GM12875 (cell line): Measurements from ENCODE around the gene OR4F6.
"Not testable (repeated sequence)": the region's sequence is repeated elsewhere in the genome, so short reads cannot be mapped to it uniquely, and the experiment has no call there.

Source experiments
- H3K4me3 ChIP-seq: one replicate; pipeline ENCODE4 v1.5.1; 2011; ENCODE audit warnings: low read depth, low read length, control low read depth
- CTCF ChIP-seq: IDR thresholded peaks from 2 replicates; pipeline ENCODE4 v1.5.1; 2011; ENCODE audit warnings: low read depth, mild to moderate bottlenecking, control low read depth, inconsistent platforms, low read length, moderate library complexity, borderline replicate concordance; ENCODE audit not compliant: insufficient read depth

The OR4F6 gene

GRCh38 chr15:101803209-101803608 lies at the start of gene OR4F6:
OR4F6 (plus strand) TSS chr15:101803509; CDS start chr15:101805720, 2,211 bp downstream.
- H3K4me3 ChIP-seq = no peak within 1 kb of the TSS
- no peak for TF ChIP-seq CTCF

GRCh38 chr15:101764669-101765339 lies 38.5 kb upstream of the OR4F6 start:
- H3K4me3 ChIP-seq = not testable (repeated sequence)

GRCh38 chr15:101765340-101765671 lies 38.0 kb upstream of the OR4F6 start:
- H3K4me3 ChIP-seq = not testable (repeated sequence)

GRCh38 chr15:101765772-101766456 lies 37.4 kb upstream of the OR4F6 start:
- TF ChIP-seq CTCF = no peak
- no peak overlapping the region for H3K4me3 ChIP-seq

- not testable (repeated sequence) for H3K4me3 ChIP-seq
These were observed 36.1 kb upstream of the OR4F6 start for GRCh38 chr15:101767083-101767640.

GRCh38 chr15:101772921-101773320 lies 30.4 kb upstream of the OR4F6 start:
- H3K4me3 ChIP-seq = no peak overlapping the region
- no peak for TF ChIP-seq CTCF

GRCh38 chr15:101773496-101774100 lies 29.7 kb upstream of the OR4F6 start:
- peak; percentile 59; the same call in 1 of the 2 replicates for TF ChIP-seq CTCF
- no peak overlapping the region for H3K4me3 ChIP-seq

GRCh38 chr15:101775136-101775535 lies 28.2 kb upstream of the OR4F6 start:
- no peak overlapping the region for H3K4me3 ChIP-seq
- TF ChIP-seq CTCF = no peak

GRCh38 chr15:101778576-101778975 lies 24.7 kb upstream of the OR4F6 start:
- not testable (repeated sequence) for H3K4me3 ChIP-seq

GRCh38 chr15:101780225-101780624 lies 23.1 kb upstream of the OR4F6 start:
- H3K4me3 ChIP-seq = not testable (repeated sequence)
